ENCODE data around the gene TRPM5.

TRPM5 gene

GRCh38 chr11:2443881-2444820, at the start of gene TRPM5:
Gene TRPM5 (minus strand): TSS chr11:2444514. CDS start chr11:2423036, 21,478 bp downstream.
- no peaks in the 10 kb centered on the region for H3K36me3 ChIP-seq (ENCODE audit: control insufficient read depth, insufficient read depth, low read length)
- peak; percentile 13 for DNase-seq (ENCODE audit: extremely low read depth, insufficient read length)
- no peak within 1 kb of the TSS for H3K4me3 ChIP-seq (replicated peaks; ENCODE audit: low read depth, low read length)
- TF ChIP-seq CTCF (IDR thresholded peaks at IDR 0.05; ENCODE audit: insufficient read depth, low read length, poor library complexity, severe bottlenecking), result no peak
- H3K27me3 ChIP-seq (replicated peaks; ENCODE audit: control insufficient read depth, insufficient read depth, low read length), result peaks cover 2% of the 10 kb centered on the region

- DNase-seq (ENCODE audit: extremely low read depth, insufficient read length), result no peak
- no peak for TF ChIP-seq CTCF (IDR thresholded peaks at IDR 0.05; ENCODE audit: insufficient read depth, low read length, poor library complexity, severe bottlenecking)
- Histone ChIP-seq H3K36me3 (ENCODE audit: control insufficient read depth, insufficient read depth, low read length) (no peaks in the 10 kb centered on the region), H3K27me3 (replicated peaks; ENCODE audit: control insufficient read depth, insufficient read depth, low read length) (no peaks in the 10 kb centered on the region), H3K4me3 (replicated peaks; ENCODE audit: low read depth, low read length) (no peak overlapping the region)
Observed at GRCh38 chr11:2489083-2489482, 44.8 kb upstream of the TRPM5 start.

GRCh38 chr11:2488004-2488403, 43.7 kb upstream of the TRPM5 start:
- no peak for TF ChIP-seq CTCF (IDR thresholded peaks at IDR 0.05; ENCODE audit: insufficient read depth, low read length, poor library complexity, severe bottlenecking)
- Histone ChIP-seq H3K4me3 (replicated peaks; ENCODE audit: low read depth, low read length) (no peak overlapping the region), H3K36me3 (ENCODE audit: control insufficient read depth, insufficient read depth, low read length) (no peaks in the 10 kb centered on the region), H3K27me3 (replicated peaks; ENCODE audit: control insufficient read depth, insufficient read depth, low read length) (no peaks in the 10 kb centered on the region)
- no peak for DNase-seq (ENCODE audit: extremely low read depth, insufficient read length)

- H3K36me3 ChIP-seq (ENCODE audit: control insufficient read depth, insufficient read depth, low read length), result no peaks in the 10 kb centered on the region
- no peak for TF ChIP-seq CTCF (IDR thresholded peaks at IDR 0.05; ENCODE audit: insufficient read depth, low read length, poor library complexity, severe bottlenecking)
- no peaks in the 10 kb centered on the region; the same call in 1 of the 2 replicates for H3K27me3 ChIP-seq (replicated peaks; ENCODE audit: control insufficient read depth, insufficient read depth, low read length)
- no peak overlapping the region for H3K4me3 ChIP-seq (replicated peaks; ENCODE audit: low read depth, low read length)
- DNase-seq (ENCODE audit: extremely low read depth, insufficient read length), result no peak
Observed at GRCh38 chr11:2484576-2485125, 40.3 kb upstream of the TRPM5 start.

GRCh38 chr11:2483426-2483825, 39.1 kb upstream of the TRPM5 start:
- no peak for DNase-seq (ENCODE audit: extremely low read depth, insufficient read length)
- no peak for TF ChIP-seq CTCF (IDR thresholded peaks at IDR 0.05; ENCODE audit: insufficient read depth, low read length, poor library complexity, severe bottlenecking)
- no peak overlapping the region for H3K4me3 ChIP-seq (replicated peaks; ENCODE audit: low read depth, low read length)
- H3K36me3 ChIP-seq (ENCODE audit: control insufficient read depth, insufficient read depth, low read length), result no peaks in the 10 kb centered on the region
- H3K27me3 ChIP-seq (replicated peaks; ENCODE audit: control insufficient read depth, insufficient read depth, low read length), result no peaks in the 10 kb centered on the region; the same call in 1 of the 2 replicates

Measured in GM06990 (cell line).